HL-60/S4 treated with retinoic acid at 250 ng/mL for 4 days and 3 days (cell line): Measurements from ENCODE around the gene PAXX.

ENCODE experiments used
- in situ Hi-C: fragments of 300-500 bp; cut with MboI; formaldehyde crosslinking; loops from 2 replicates; pipeline ENCODE4 v1.7.0; 2022; ENCODE audit warnings: low sequenced_read_pairs

Gene PAXX

GRCh38 chr9:137015976-137016375 lies 23.8 kb downstream of the PAXX start:
- in situ Hi-C loops: no loop called here

- in situ Hi-C loops: no loop called here
Measured at GRCh38 chr9:137016436-137016835, 24.2 kb downstream of the PAXX start.

- in situ Hi-C loops: no loop called here
Measured at GRCh38 chr9:137017071-137017470, 24.8 kb downstream of the PAXX start.

- in situ Hi-C loops: no loop called here
Measured at GRCh38 chr9:137017791-137018497, 25.7 kb downstream of the PAXX start.

- in situ Hi-C loops: no loop called here
Measured at GRCh38 chr9:137018761-137019559, 26.7 kb downstream of the PAXX start.

GRCh38 chr9:137019891-137020683 lies 27.9 kb downstream of the PAXX start:
- in situ Hi-C loops: no loop called here

GRCh38 chr9:137020771-137021567 lies 28.7 kb downstream of the PAXX start:
- in situ Hi-C loops: no loop called here

GRCh38 chr9:137021568-137021978 lies 29.4 kb downstream of the PAXX start:
- in situ Hi-C loops: no loop called here

- in situ Hi-C loops: no loop called here
Measured at GRCh38 chr9:137021979-137022661, 29.9 kb downstream of the PAXX start.

- in situ Hi-C loops: no loop called here
Measured at GRCh38 chr9:137022662-137023008, 30.4 kb downstream of the PAXX start.

- in situ Hi-C loops: no loop called here
Measured at GRCh38 chr9:137023157-137023556, 30.9 kb downstream of the PAXX start.

GRCh38 chr9:137023583-137023991 lies 31.4 kb downstream of the PAXX start:
- in situ Hi-C loops: no loop called here

GRCh38 chr9:137025517-137025966 lies 33.3 kb downstream of the PAXX start:
- in situ Hi-C loops: loop anchor here (25.0 kb wide), 1 partner anchor 238 kb away; the partner anchor contains the start of genes CCDC183 and TMEM141

GRCh38 chr9:137026384-137026783 lies 34.2 kb downstream of the PAXX start:
- in situ Hi-C loops: loop anchor here (25.0 kb wide), 1 partner anchor 239 kb away; the partner anchor contains the start of genes CCDC183 and TMEM141

GRCh38 chr9:137026828-137027227 lies 34.6 kb downstream of the PAXX start:
- in situ Hi-C loops: loop anchor here (25.0 kb wide), 1 partner anchor 240 kb away; the partner anchor contains the start of genes CCDC183 and TMEM141

GRCh38 chr9:137027369-137028262 lies 35.4 kb downstream of the PAXX start, which contains the start of gene ABCA2:
ABCA2 (minus strand) TSS chr9:137028237; CDS start chr9:137028140, 97 bp downstream.
- in situ Hi-C loops: loop anchor here (25.0 kb wide), 1 partner anchor 240 kb away; the partner anchor contains the start of genes CCDC183 and TMEM141

GRCh38 chr9:137028263-137029057 lies 36.2 kb downstream of the PAXX start:
- in situ Hi-C loops: loop anchor here (25.0 kb wide), 1 partner anchor 241 kb away; the partner anchor contains the start of genes CCDC183 and TMEM141
